HepG2 (cell line): ENCODE measurements around the gene TLE2.

ENCODE experiments used
- AHDC1 ChIP-seq: sonication (generic); formaldehyde crosslinking; IDR thresholded peaks from 2 replicates; pipeline ENCODE4 v1.5.1; 2020; ENCODE audit warnings: mild to moderate bottlenecking, missing genetic modification reagents, borderline replicate concordance
- CBFB ChIP-seq: sonication (generic); formaldehyde crosslinking; IDR thresholded peaks from 2 replicates; pipeline ENCODE4 v1.4.0; 2020; ENCODE audit warnings: missing genetic modification reagents
- CEBPZ ChIP-seq: IDR thresholded peaks from 2 replicates; pipeline ENCODE4 v1.6.1; 2012; ENCODE audit warnings: low read length, improper control_type of control experiment
- CTCF ChIP-seq: sonication (generic); formaldehyde crosslinking; IDR thresholded peaks from 2 replicates; pipeline ENCODE4 v1.5.0; 2020; ENCODE audit warnings: mild to moderate bottlenecking, missing genetic modification reagents, moderate library complexity
- MAFK ChIP-seq, 2 experiments: IDR thresholded peaks in 1 of 2; conservative IDR thresholded peaks in 1 of 2; 2 replicates each; pipeline ENCODE4 v1.6.1; 2011; ENCODE audit warnings: improper control_type of control experiment in 2 of 2, low read length in 2 of 2
- MAX ChIP-seq: IDR thresholded peaks from 2 replicates; pipeline ENCODE4 v1.6.1; 2012; ENCODE audit warnings: inconsistent platforms
- NFE2L1 ChIP-seq: sonication (generic); formaldehyde crosslinking; IDR thresholded peaks from 2 replicates; pipeline ENCODE4 v1.4.0; 2020; ENCODE audit warnings: missing genetic modification reagents, mild to moderate bottlenecking, borderline replicate concordance
- POLR2A ChIP-seq, 2 experiments: IDR thresholded peaks; 2 replicates each; pipeline ENCODE4 v1.6.1; 2011; ENCODE audit warnings: low read depth in 2 of 2, low read length in 2 of 2, mild to moderate bottlenecking in 1 of 2, moderate library complexity in 1 of 2; ENCODE audit not compliant: insufficient read depth in 1 of 2
- ZNF253 ChIP-seq: sonication (generic); formaldehyde crosslinking; IDR thresholded peaks from 2 replicates; pipeline ENCODE4 v1.8.0; 2022; ENCODE audit warnings: mild to moderate bottlenecking, missing genetic modification reagents, borderline replicate concordance
- ZNF431 ChIP-seq: sonication (generic); formaldehyde crosslinking; IDR thresholded peaks from 2 replicates; pipeline ENCODE4 v1.9.0; 2022; ENCODE audit warnings: missing genetic modification reagents, low read depth, mild to moderate bottlenecking, borderline replicate concordance
- ZNF691 ChIP-seq: sonication (generic); formaldehyde crosslinking; IDR thresholded peaks from 2 replicates; pipeline ENCODE4 v1.4.0; 2020; ENCODE audit warnings: missing genetic modification reagents, low read depth, mild to moderate bottlenecking, borderline replicate concordance

- TF ChIP-seq NFE2L1 (CRISPR knock-in tag) (no peak), ZNF691 (CRISPR knock-in tag) (no peak), CBFB (CRISPR knock-in tag) (no peak), ZNF431 (CRISPR knock-in tag) (no peak), MAFK (conservative IDR thresholded peaks at IDR 0.05 in 1 of 2, IDR thresholded peaks at IDR 0.05 in 1 of 2; ENCODE audit: low read length in 2 of 2) (no peak), MAX (no peak), CEBPZ (no peak), AHDC1 (CRISPR knock-in tag) (no peak), CTCF (CRISPR knock-in tag) (no peak), ZNF253 (CRISPR knock-in tag) (no peak), POLR2A (IDR thresholded peaks at IDR 0.05; ENCODE audit: insufficient read depth in 1 of 2, low read depth in 2 of 2, low read length in 2 of 2) (no peak)
Observed at GRCh38 chr19:3013263-3013725, 15.8 kb downstream of the TLE2 start.
